ENCODE data around the gene ROBO1.

Gene ROBO1

GRCh38 chr3:78963771-78964170, 804.0 kb downstream of the ROBO1 start:
- DNase-seq = no peak

DNA sequence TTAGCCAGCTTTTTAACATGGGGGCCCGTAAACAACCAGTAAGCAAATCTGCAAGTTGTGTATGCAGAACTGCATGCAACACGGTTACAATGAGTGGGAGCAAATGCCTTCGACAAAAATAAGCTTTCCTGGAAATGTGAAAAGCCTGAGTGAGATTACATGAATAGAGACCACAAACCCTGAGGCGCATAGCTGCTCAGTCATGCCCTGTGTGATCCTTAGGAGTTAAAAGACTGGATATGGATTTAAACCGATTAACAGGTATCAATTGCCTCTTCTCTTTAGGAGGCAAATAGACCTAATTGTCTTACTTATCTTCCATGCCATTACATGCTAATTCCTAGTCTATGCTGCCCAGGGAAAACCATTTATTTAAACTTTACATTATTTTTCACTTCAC, 810.3 kb downstream of the ROBO1 start:
- DNase-seq = no peak

GRCh38 chr3:78951342-78951945, 816.4 kb downstream of the ROBO1 start:
- no peak for DNase-seq

DNA sequence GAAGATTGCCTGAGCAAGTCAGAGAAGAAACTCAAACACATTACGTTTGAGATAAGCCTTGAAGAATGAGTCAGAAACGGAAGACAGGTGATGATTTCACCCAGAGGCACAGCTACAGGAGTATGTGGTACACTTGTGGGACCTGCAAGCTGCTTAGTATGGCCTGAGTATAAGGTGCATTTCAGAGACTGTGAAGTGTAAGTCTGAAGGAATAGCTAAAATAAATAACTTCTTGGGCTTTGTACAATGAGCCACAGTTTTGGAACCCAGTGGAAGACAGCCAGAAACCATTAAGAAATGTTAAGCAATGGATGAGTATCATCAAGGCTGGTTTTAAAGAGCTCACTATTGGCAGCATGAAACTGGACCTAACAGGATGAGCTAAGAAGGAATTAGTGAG, 826.2 kb downstream of the ROBO1 start:
- DNase-seq = no peak

- no peak for DNase-seq
Measured at GRCh38 chr3:78940626-78941025, 827.2 kb downstream of the ROBO1 start.

DNA sequence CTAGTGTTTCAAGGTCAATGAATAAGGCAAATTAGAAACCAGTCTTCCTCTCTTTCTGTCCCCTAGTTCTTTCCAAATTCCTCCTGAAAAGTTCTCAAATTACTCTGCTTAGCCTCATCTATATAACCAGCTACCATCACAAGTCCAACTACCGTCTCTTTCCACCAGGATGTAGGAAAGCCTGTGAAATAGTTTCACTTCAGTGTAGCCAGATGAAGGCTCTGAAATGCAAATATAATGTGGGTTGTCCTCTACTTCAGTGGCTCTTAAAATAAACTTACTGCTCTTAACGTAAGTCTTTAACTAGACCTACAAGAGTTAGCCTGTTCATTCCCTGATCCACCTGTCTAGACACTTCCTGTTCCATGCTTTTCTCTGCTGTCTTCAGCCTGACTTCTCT, 827.7 kb downstream of the ROBO1 start:
- no peak for DNase-seq

GRCh38 chr3:78937475-78937874, 830.3 kb downstream of the ROBO1 start:
- no peak for DNase-seq

GRCh38 chr3:78927759-78928158, 840.0 kb downstream of the ROBO1 start:
- DNase-seq = no peak

- no peak for DNase-seq
Measured at GRCh38 chr3:78926523-78926922, 841.3 kb downstream of the ROBO1 start.

GRCh38 chr3:78924711-78925110, 843.1 kb downstream of the ROBO1 start:
- DNase-seq = no peak

DNA sequence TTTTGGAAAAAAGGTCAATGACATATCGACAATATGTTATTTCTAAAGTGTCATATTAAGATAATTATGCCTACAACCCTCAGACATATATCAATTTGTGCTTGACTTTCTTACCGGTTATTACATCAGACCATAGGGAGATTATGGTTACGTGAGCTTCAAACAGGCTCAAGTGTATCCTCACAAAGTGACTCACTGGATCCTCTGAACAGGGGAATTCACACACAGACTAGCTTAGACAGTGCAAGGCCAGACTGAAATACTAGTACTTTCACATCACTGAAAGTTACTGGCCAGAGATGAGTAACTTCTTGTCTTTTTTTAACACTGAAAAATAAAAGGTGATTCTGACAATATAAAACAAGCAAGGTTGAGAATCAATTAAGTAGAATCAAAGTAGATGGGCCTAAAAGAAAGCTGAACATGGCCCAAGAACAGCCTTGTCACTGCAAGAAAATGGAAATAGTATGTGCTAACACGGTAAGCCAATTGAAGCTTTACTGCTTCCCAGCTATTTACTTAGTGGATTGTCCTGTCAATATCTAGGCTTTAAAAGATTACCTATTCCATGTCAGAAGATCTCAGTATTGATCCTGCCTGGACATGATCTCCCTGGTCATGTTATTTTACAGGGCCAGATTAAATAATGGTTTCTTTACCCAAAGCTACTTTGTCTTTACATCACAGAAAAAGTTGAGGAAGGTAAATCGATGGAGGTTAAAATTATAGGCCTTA, 848.6 kb downstream of the ROBO1 start:
- DNase-seq = no peak

DNA sequence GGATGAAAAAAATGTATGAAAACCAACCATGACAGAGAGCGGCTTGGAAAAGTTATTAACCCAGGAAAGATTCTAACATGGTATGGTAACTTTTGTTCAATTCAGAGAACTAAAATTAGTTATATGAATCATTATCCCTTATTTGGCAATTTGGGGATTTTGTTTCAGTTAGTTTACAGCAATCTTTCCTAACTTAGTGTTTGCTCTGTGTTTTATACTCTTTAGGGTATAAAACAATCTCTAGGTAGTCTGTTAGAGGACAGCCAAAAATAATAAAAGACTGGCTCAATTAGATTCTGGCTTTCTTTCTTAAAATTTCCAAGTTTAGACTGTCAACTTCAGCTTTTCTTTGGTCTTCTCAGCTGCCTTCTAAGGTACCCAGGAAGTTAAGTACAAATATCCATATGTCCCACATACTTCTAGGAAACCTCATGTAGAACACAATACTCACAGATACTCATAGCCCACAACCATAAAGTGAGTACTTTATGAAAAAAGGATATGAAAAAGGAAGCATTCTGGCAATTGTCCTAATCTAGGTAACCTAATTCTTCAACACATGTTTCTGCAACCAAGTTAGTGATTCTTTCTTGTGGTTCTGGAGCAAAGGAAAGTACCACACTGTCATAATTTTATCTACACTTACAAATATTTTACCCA, 849.3 kb downstream of the ROBO1 start:
- DNase-seq = no peak

GRCh38 chr3:78917536-78917935, 850.3 kb downstream of the ROBO1 start:
- DNase-seq = no peak

DNA sequence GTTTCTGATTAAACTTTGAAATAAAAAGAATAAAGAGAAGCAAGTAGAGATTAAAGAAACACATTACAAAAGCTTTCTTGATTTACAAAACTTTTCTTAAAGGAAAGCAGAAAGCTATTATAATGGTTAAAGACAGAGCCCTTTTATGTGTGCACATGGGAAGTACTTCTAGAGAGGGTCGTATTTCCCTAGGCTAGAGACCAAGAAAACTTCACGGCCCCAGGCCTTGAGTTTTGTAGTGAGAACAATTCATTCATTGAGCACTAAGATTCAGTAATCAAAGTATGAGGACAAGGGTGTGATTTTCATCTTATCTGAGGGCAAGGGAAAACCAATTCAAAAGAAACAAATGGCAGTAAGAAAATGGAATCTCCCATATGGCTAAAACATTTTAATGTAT, 854.1 kb downstream of the ROBO1 start:
- no peak for DNase-seq

DNA sequence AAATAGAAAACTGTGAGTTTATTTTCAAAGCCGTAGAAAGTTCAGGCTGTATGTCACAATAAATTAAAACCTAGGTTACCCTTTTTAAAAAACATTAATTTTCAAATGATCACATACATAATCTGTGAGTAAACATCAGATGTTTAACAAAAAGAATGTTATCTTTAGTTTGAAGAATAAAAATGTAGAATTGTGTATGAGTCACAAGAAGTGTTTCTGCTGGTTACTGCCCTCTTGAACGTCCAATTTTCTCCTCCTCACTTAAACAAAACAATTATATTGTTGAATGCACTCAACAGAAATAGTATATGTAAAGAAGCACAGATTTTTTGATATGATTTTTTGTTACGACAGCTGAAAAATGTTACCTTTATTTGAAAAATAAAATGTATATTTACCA, 855.1 kb downstream of the ROBO1 start:
- DNase-seq = no peak

DNA sequence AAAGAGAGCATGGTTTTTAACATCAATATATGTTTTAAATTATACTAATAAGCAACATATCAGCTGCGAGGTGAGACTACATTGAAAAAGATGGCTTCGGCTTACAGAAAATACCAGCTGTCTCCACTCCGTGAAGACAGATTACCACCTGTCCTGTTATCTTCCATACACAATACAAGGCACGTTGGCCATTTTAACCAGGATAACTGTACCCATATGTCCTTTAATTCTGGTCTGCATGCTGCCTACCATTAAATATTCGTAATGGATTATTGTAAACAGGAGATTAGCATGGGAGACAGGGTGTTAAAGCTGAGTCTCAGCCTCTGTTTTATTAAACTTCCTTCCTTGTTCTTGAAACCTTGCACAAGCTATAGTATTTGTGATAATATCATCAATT, 855.5 kb downstream of the ROBO1 start:
- peak; percentile 24 to 42 for DNase-seq

- no peak for DNase-seq
Measured at GRCh38 chr3:78911394-78911793, 856.4 kb downstream of the ROBO1 start.

DNA sequence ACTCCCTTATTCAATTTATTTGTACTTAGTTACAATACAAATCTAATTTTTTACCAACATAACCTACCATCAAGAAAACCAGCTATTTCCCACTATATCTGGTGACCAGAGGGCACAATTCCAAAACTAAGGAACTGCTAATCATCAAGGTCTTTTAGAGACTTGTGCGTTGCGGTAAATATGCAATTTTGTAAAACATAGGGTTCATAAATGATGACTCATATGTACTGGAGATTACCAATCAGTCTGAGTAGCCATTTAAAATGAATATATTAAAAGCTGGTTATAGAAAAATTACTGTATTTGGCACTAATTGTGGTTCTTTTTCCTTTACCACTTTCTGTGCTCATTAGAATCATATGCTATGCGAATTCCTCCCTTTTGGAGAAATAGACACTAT, 859.6 kb downstream of the ROBO1 start:
- DNase-seq = no peak

DNA sequence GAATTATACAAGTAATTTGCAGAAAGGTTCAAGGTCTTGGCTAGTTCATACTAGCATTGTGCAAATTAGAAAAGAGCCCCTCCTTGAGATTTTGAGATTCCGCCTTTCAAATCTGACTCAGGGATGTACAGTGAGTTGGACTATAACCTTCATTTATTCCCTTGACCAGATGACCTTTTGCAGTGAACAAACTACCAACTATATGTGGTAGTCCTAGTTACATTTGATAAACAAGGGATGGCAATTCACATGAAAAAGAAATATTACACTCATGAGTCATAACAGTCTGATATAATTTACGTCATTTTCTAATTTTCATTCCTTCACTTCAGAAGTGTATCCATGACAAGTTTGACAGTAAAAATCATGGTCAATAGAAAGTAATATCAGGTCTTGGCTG, 860.4 kb downstream of the ROBO1 start:
- DNase-seq = no peak

DNA sequence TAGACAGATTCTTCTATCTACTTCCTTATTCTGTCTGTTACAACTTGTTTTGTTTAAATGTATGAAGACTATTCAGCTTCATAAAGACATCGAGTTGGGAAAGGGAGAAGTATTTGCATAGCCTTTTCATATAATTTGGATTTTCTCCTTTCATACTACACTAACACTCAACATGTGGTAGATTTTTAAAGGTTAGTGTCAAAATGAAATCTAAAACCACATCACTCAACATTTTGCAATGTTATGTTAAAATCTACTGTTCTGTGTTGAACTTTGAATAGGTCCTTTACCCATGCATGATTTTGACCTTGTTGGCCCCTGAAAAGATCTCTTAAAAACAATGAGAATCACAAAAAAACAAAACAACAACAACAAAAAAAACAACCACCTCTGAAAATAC, 860.9 kb downstream of the ROBO1 start:
- DNase-seq = no peak

- DNase-seq = no peak
Measured at GRCh38 chr3:78906245-78906644, 861.6 kb downstream of the ROBO1 start.

DNA sequence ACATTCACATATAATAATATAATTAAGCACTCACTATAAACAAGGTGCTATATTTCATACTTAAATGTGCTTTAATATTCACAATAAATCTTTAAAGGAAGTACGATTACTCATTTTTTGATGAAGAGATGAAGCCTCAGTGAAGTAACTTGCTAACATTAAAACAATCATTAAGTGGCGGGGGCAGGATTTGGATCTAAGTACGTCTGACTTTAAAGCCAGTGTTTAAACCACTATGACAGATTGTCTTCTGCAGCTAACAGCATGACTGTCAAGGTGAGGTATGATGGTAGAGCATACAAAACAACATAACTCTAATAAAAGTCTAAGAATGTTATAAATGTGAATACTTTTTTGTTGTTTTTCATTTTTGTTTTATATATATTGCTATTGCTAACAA, 862.1 kb downstream of the ROBO1 start:
- no peak for DNase-seq

GRCh38 chr3:78901544-78901943, 866.3 kb downstream of the ROBO1 start:
- no peak for DNase-seq

DNA sequence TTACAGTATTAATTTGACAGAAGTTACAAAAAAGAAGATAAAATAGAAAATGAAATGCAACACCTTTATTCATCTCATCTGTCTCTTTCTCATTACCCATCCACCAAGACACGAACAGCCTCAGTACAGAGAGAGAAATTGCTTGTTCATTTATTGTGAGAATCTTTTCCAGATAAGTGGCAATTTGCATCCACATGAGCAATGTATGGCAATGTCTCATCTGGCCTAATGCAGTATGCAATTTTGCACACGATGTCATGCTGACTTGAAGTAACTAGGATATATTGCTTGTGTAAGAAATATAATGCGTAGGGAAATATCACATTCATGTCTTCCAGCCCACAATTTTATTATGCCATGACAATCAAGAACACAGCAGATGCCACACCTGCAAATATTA, 866.9 kb downstream of the ROBO1 start:
- DNase-seq = no peak

DNA sequence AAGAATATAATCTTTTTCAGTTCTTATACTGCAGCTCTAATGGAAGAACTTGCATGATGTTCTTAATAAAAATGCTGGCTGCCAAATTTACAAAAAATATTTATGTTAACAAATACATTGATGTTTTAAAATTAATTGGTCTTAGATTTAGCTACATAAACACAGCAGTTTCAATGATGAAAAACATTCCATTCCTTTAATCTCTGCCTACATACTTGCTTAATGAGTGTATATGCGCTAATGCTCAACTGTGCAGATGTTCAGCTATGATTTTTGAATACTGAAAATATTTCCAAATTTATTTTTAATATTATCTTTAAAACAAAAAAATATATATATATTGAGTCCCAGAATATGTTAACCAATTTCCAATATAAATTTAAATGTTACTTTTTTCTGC, 867.4 kb downstream of the ROBO1 start:
- no peak for DNase-seq
